Suprapubic skin (tissue), 4 donors: Measurements from ENCODE around the gene LIPC. TPM values are rescaled to one million over a fixed set of nuclear protein-coding genes. Genes with fewer than 3 reads are reported as not detected.

Experiments
- DNase-seq, 2 donors: peaks; one replicate each; pipeline ENCODE4 v3.0.0-alpha.2; 2019; ENCODE audit warnings: low spot score in 2 of 2
- H3K27ac ChIP-seq: fragments of 200-600 bp; sonication (generic); one replicate; pipeline ENCODE4 v1.5.1; 2019
- H3K27me3 ChIP-seq: fragments of 200-600 bp; sonication (generic); one replicate; pipeline ENCODE4 v1.5.1; 2019
- H3K36me3 ChIP-seq: fragments of 200-600 bp; sonication (generic); one replicate; pipeline ENCODE4 v1.5.1; 2019
- H3K4me1 ChIP-seq: fragments of 200-600 bp; sonication (generic); one replicate; pipeline ENCODE4 v1.5.1; 2019
- H3K4me3 ChIP-seq: fragments of 200-600 bp; sonication (generic); one replicate; pipeline ENCODE4 v1.5.1; 2019; ENCODE audit warnings: mild to moderate bottlenecking
- H3K9me3 ChIP-seq: fragments of 200-600 bp; sonication (generic); one replicate; pipeline ENCODE4 v1.5.1; 2019
- EP300 ChIP-seq: sonication (generic); formaldehyde crosslinking; IDR thresholded peaks from one replicate; pipeline ENCODE4 v1.6.1; 2017; ENCODE audit warnings: antibody characterized with exemption
- POLR2A ChIP-seq, 2 donors: fragments of 450-650 bp; IDR thresholded peaks; one replicate each; pipeline ENCODE4 v1.6.1; 2017; ENCODE audit warnings: antibody characterized with exemption in 2 of 2, mild to moderate bottlenecking in 2 of 2, moderate library complexity in 2 of 2
- POLR2AphosphoS5 ChIP-seq, 3 donors: sonication (generic); formaldehyde crosslinking; IDR thresholded peaks; one replicate each; pipeline ENCODE4 v1.6.1; 2017; ENCODE audit warnings: antibody characterized with exemption in 3 of 3
- WGBS: methylation state at CpG from one replicate; pipeline ENCODE4 v1.1.5; 2018; 5-methylcytosine and 5-hydroxymethylcytosine counted together
- total RNA-seq, 4 donors: library from RNA; depleted of rRNA; stranded (reverse); fragments of >200 nt; gene quantifications; one replicate each; pipeline ENCODE4 v1.1.0, GENCODE V29; 2016
- TF ChIP-seq, protein P1 (sequence below), 2 donors: fragments of 200-600 bp in 1 of 2; fragments of 450-650 bp in 1 of 2; sonication (generic) in 1 of 2; IDR thresholded peaks; one replicate each; pipeline ENCODE4 v1.5.1; 2016 to 2019; ENCODE audit warnings: antibody characterized with exemption in 2 of 2, mild to moderate bottlenecking in 1 of 2, moderate library complexity in 1 of 2

LIPC gene
- total RNA-seq: under 1 TPM in 2 of 4 donors, not detected in 2; 0.26 to 0.96 TPM

DNA sequence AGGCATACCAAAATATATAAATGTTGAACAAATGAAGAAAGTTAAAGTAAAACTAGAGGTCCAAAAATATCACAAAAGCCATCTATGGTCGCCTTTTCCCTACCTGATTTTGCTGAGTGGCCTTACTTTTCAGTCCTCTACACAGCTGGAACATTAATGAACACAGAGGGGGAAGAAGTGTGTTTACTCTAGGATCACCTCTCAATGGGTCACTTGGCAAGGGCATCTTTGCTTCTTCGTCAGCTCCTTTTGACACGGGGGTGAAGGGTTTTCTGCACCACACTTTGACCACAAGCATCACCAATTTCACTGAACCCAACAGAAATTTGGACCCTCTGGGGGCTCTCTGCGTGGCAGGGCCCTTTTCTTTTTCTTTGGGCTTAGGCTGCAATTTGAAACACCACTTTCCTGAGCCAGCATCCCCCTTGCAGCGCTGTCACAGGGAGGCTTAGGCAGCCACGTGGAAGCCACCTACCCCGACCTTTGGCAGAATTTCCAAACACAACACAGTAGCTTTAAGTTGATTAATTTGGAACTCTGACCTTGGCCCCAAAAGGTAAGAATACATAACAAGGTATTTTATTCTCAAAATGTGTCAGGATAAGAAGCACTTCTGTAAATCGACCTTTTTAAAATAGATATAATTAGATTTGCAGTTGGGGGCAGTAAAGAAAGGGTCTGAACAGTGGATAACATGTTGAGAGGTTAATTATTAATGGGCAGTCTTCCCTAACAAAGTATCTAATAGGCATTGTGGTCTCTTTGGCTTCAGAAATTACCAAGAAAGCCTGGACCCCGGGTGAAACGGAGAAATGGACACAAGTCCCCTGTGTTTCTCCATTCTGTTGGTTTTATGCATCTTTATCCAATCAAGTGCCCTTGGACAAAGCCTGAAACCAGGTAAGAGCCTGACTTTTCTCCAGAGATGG lies at the start of gene LIPC:
TSS of gene LIPC (plus strand) at position 771 of the 929 bp plus-strand sequence. CDS start at position 813, 42 bp downstream.
- Histone ChIP-seq H3K27ac (no peak within 1 kb of the TSS), H3K27me3 (no peaks in the 10 kb centered on the region), H3K36me3 (no peaks in the 10 kb centered on the region), H3K4me3 (no peak within 1 kb of the TSS), H3K9me3 (no peaks in the 10 kb centered on the region), H3K4me1 (peaks cover 24% of the 10 kb centered on the region)
- TF ChIP-seq, protein P1, sequence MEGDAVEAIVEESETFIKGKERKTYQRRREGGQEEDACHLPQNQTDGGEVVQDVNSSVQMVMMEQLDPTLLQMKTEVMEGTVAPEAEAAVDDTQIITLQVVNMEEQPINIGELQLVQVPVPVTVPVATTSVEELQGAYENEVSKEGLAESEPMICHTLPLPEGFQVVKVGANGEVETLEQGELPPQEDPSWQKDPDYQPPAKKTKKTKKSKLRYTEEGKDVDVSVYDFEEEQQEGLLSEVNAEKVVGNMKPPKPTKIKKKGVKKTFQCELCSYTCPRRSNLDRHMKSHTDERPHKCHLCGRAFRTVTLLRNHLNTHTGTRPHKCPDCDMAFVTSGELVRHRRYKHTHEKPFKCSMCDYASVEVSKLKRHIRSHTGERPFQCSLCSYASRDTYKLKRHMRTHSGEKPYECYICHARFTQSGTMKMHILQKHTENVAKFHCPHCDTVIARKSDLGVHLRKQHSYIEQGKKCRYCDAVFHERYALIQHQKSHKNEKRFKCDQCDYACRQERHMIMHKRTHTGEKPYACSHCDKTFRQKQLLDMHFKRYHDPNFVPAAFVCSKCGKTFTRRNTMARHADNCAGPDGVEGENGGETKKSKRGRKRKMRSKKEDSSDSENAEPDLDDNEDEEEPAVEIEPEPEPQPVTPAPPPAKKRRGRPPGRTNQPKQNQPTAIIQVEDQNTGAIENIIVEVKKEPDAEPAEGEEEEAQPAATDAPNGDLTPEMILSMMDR (IDR thresholded peaks at IDR 0.05): no peak
- TF ChIP-seq EP300 (no peak), POLR2AphosphoS5 (IDR thresholded peaks at IDR 0.05) (no peak), POLR2A (IDR thresholded peaks at IDR 0.05) (no peak)
- WGBS: 89% methylated on average over 10 of the region's 10 CpGs
- no peak for DNase-seq

DNA sequence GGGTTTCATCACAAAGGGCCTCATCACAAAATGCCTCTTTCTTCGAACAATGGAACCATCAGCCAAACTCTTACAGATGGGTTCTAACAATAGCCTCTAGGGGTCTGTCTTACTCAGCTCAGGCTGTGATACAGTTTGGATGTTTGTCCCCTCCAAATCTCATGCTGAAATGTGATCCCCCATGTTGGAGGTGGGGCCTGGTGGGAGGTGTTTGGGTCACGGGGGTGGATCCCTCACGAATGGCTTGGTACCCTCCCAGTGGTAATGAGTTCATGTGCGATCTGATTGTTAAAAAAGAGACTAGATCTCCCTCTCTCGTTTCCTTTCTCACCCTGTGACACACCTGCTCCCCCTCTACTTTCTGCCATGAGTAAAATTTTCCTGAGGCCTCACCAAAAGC lies 47.9 kb upstream of the LIPC start:
- TF ChIP-seq POLR2AphosphoS5 (IDR thresholded peaks at IDR 0.05): no peak
- TF ChIP-seq EP300: no peak
- TF ChIP-seq POLR2A (IDR thresholded peaks at IDR 0.05): no peak
- TF ChIP-seq, protein P1 (IDR thresholded peaks at IDR 0.05): no peak
- Histone ChIP-seq H3K36me3 (no peaks in the 10 kb centered on the region), H3K4me1 (no peaks in the 10 kb centered on the region), H3K9me3 (no peaks in the 10 kb centered on the region), H3K27me3 (no peaks in the 10 kb centered on the region), H3K4me3 (no peak overlapping the region), H3K27ac (no peak overlapping the region)
- WGBS: 77% methylated on average over 5 of the region's 5 CpGs
- no peak for DNase-seq

DNA sequence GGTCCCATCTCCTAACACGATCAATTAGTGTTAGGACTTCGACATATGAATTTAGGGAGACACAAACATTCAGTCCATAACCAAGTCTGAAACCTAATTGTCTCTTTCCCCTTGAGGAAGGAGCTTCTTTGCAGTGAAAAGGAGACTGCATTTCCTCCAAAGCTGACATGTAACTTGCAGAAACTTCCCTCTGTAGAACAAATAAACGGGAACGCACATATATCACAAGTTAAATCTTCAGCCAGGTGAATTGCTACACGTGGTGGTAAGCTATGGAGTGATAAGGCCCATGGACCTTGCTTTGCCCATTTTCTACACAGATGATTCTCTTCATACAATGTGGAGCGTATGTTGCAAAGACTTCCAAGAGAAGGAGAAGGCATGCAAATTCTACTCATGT lies 47.1 kb upstream of the LIPC start:
- Histone ChIP-seq H3K9me3 (no peaks in the 10 kb centered on the region), H3K36me3 (no peaks in the 10 kb centered on the region), H3K27me3 (no peaks in the 10 kb centered on the region), H3K4me1 (no peaks in the 10 kb centered on the region), H3K27ac (no peak overlapping the region), H3K4me3 (no peak overlapping the region)
- TF ChIP-seq, protein P1 (IDR thresholded peaks at IDR 0.05): no peak
- TF ChIP-seq POLR2AphosphoS5 (IDR thresholded peaks at IDR 0.05): no peak
- TF ChIP-seq EP300: no peak
- no peak for TF ChIP-seq POLR2A (IDR thresholded peaks at IDR 0.05)
- WGBS: 91% methylated on average over 6 of the region's 6 CpGs
- no peak for DNase-seq

DNA sequence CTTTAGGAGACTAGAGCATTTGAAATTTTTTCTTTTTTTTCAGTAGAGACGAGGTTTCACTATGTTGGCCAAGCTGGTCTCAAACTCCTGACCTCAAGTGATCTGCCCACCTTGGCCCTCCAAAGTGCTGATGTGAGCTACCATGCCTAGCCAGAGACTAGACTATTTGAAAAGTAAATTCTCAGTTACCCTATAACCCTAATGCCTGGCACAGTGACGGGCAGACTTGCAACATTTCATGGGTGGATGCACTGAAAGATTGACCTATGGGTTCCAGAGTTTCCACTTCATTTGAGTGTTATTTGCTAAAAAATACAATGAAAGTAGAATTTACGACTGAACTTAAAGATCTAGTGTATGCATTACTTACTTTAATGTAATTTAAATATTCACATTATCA lies 45.7 kb upstream of the LIPC start:
- Histone ChIP-seq H3K27me3 (no peaks in the 10 kb centered on the region), H3K4me1 (peaks cover 6% of the 10 kb centered on the region), H3K9me3 (no peaks in the 10 kb centered on the region), H3K27ac (peak overlapping the region; percentile 57), H3K36me3 (no peaks in the 10 kb centered on the region), H3K4me3 (no peak overlapping the region)
- TF ChIP-seq, protein P1 (IDR thresholded peaks at IDR 0.05): no peak
- TF ChIP-seq EP300 (no peak), POLR2AphosphoS5 (IDR thresholded peaks at IDR 0.05) (no peak), POLR2A (IDR thresholded peaks at IDR 0.05) (no peak)
- 91% methylated on average over 3 of the region's 3 CpGs for WGBS
- no peak for DNase-seq

DNA sequence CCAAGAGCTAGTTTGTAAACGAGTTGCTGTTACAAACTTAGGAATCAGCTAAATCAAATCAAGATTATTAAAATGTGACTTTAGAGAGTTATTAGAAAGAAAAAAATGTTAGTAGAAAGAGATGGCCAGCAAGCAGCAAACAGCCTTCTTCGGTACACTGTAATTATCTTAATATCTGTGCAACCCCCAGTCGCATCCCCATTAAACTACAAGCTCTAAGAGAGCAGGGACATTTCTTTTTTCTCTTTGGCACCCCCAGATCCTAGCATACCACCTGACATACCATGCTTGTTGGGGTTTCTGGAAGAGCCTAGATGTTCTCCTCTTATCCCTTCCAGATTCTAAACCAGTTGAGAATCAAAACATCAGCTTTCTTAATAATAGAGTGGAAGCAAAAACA lies 45.1 kb upstream of the LIPC start:
- WGBS: 80% methylated on average over 3 of the region's 3 CpGs
- TF ChIP-seq POLR2A (IDR thresholded peaks at IDR 0.05): no peak
- TF ChIP-seq EP300: no peak
- TF ChIP-seq POLR2AphosphoS5 (IDR thresholded peaks at IDR 0.05): no peak
- TF ChIP-seq, protein P1 (IDR thresholded peaks at IDR 0.05): no peak
- H3K36me3 ChIP-seq: no peaks in the 10 kb centered on the region
- no peak overlapping the region for H3K4me3 ChIP-seq
- DNase-seq: no peak
- H3K27me3 ChIP-seq: no peaks in the 10 kb centered on the region
- H3K9me3 ChIP-seq: no peaks in the 10 kb centered on the region
- H3K27ac ChIP-seq: peak overlapping the region; percentile 57
- peaks cover 6% of the 10 kb centered on the region for H3K4me1 ChIP-seq
